Pulmonary artery endothelial cell (primary cell): ENCODE measurements around the gene ASIC1. TPM values are rescaled to one million over a fixed set of nuclear protein-coding genes. Genes with fewer than 3 reads are reported as not detected.

Experiments
- DNase-seq: peaks from one replicate; pipeline ENCODE4 v3.0.0-alpha.2; 2011; ENCODE audit warnings: low read depth, low spot score
- total RNA-seq: library from RNA; depleted of rRNA; stranded (reverse); fragments of >200 nt; gene quantifications from 2 replicates; pipeline ENCODE4 v1.2.3, GENCODE V29; 2014

The ASIC1 gene
- total RNA-seq, 1 donor from 2014 or later = 0.59 TPM

- DNase-seq = no peak
These were observed 16.7 kb upstream of the ASIC1 start for GRCh38 chr12:50040657-50041056.

DNA sequence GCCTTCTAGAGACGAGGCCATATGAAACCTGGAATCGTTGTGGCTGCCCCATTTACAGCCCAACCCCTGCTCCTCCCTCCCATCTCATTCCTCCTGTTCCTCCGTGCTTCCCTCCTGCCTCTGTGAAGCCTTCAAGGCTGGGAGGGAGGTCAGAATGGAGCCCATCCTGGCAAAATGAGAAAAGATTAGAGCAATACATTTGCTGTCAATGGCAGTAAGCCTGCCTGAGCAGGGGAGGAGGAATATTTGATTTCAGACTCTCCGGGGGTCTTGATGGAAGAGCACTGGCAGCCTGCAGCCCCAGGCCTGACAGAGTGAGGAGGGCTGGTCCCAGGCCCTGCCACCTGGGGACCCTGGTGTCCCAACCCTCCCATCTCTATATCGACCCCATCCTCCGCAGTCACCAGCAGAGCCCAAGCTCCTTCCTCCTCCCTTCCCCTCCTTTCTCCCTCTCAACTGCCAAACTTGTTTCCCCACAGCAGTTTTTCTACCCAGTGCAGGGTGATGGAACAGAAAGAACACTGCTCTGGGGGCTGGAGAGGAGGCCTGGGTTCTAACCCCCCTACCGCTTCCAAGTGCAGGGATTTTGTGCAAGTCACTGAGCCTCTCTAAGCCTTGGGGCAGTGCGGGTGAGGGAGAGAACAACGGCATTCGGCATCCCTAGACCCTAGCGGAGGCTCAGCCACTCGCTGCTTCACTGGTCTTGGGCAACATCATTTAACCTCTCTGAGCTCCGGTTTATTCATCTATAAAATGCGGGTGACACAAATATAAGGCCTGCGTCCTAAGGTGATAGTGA is 16.1 kb upstream of the ASIC1 start:
- no peak for DNase-seq

DNA sequence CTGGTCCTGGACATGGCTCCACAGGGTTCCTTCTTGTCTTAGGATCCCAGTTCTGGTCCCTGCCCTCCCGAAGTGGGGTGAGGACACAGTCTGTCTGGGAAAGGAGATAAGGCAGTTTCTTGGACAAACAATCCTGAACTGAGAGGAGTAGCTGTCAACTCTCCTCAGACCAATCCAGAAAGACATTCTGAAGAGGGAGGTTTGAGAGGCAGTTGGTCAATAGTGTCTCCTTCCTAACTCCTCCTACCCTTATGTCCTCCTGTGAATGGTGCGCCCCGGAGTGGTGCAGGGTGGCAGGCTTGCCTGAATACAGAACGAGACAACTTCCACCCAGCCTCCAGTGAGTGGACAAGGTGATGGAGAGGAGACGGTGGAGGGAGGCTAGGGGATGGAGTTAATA is 15.4 kb upstream of the ASIC1 start:
- DNase-seq = no peak

DNA sequence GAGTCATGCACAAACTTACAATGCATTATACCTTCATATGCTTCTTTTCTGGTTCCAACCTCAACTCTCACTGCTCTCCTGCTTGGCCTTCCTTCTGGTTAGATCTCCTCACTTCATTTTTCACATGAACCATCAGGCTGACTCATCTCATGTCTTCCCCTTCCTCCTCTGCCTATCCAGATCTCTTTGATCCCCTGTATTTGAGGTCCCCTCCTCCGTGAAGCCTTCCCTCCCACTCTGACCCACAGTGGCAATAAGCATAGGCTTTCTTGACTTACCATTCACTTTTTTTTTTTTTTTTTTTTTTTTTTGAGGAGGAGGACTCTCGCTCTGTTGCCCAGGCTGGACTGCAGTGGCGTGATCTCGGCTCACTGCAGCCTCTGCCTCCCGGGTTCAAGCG is 14.7 kb upstream of the ASIC1 start:
- DNase-seq = no peak

DNA sequence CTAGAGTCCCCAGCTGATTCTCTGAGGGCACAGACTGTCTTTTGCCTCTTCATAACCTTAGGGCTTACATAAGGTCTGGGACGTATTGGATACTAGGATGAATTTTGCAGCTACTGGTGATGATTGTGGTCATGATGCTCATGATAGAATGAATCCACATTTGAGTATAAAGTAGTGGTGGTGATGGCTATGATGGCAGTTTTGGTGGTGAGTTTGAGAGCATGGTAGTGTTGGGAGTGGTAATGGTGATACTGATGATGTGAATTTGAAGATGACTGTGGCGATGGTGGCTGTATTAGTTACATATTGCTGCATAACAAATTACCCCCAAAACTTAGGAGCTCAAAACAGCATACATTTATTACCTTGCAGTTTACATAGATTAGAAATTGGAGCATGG is 14.1 kb upstream of the ASIC1 start:
- no peak for DNase-seq

- DNase-seq = no peak
These were observed 13.5 kb upstream of the ASIC1 start for GRCh38 chr12:50043854-50044253.

DNA sequence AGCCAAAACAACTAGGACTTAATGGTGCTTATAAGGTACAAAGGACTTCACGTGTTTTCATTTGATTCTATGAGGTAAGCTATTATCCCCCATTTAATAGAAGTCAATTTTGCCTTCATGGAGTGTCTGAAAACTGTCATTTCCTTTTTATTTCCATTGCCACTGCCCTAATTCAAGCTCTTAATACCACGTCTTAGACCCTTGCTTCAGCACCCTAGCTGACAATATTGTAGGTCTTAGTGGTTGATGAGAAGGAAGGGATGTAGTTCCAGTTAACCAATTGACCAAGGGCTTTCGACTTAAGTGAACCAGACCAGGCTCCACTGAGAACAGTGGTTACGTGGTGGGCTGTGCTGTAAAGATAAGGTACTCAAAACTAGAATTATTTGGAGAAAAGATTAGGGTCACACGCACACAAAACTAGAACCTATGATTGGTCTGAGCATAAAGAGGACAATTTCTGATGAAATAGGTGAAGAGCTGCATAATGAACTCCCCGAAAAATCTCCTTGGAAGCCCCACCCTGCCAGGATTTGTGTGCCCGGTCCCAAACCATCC is 9.6 kb upstream of the ASIC1 start:
- DNase-seq = no peak

DNA sequence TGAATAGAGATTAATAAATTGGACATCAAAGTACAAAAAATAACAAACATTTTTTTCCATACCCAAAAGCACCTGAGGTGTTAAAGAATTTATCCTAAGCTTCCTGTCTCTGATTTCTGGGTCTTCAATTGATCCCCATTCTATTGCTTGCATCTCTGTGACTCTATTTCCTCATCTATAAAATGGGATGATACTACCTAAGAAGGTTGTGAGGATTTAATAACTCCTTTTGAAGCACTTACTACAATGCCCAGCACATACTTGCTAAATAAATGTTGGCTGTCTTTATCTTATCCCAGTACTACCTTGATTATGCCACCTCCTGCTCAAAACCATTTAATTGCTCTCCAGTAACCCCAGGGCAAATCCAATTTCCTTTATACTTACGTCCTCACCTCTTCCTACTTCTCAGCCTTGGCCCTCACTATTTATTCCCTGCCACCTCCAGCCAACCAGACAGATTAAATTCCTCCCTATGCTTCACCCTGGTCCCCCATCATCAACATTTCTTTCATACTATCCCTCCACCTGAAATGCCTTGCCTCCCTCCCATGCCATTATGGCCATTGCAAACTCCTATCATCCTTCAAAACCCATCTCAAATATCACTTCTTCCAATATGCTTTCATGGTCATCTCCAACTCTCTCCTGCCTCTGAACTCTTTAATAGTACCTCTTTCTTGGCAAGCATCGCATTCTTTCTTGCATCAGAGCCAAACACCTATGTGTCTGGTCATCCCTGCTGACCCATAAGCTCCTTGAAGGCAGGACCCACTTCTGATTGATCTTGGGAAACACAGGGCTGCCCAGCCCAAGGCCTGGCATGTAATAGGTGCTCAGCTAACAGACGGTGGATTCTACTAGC is 7.9 kb upstream of the ASIC1 start:
- DNase-seq = no peak

- no peak for DNase-seq
These were observed 7.3 kb upstream of the ASIC1 start for GRCh38 chr12:50050119-50050385.

- no peak for DNase-seq
These were observed 6.8 kb upstream of the ASIC1 start for GRCh38 chr12:50050410-50051098.

DNA sequence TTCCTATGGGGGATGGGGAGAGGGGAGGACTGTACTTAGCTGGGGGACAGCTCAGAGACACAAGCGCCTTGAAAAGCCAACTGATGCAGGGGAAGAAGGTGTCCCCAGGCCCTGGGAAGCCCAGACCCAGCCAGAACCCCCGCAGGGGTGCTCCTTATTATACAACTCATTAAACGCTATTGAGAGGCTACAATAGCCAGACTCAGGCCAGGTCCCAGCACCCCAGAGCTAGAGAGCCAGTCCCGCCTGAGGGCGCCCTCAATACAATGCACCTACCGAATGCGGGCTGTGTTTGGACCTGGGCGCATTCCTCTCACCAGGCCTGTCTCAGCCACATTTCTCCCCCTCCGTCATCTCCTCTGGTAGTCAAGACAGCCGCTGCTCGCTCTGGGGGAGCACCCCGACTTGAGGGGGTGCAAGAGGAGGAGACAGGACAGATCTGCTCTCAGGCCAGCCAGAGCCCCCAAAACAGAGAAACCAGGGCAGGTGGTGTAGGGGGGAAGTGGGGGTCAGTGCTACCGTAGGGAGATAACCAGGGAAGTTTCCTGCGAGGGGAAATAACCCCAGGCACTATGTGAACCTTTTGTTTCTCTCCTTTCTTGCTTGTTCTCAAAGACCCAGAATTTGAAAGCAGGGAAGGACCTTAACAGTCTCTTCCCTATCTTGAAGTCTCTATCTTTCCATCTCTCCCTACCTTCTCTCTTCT is 6.1 kb upstream of the ASIC1 start:
- DNase-seq = no peak

DNA sequence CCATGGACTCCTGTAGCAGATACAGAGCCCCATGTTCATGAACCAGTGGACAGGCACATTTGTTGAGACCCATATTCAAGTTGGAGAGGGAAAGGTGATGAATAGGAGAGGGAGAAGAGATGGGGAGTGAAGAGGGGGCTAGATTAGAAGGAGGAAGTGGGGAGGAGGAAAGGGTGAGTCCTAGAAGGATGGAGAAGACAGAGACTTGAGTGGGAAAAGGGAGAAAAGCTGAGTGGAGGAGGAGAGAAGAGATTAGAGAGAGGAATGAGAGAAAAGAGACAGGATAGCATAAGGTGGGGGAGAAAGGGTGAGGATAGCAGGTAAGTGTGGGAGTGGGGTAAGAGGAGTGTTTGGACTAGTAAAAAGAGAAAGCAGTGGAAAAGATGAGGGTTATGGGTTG is 4.9 kb upstream of the ASIC1 start:
- no peak for DNase-seq

GRCh38 chr12:50052964-50053363 is 4.4 kb upstream of the ASIC1 start:
- no peak for DNase-seq

DNA sequence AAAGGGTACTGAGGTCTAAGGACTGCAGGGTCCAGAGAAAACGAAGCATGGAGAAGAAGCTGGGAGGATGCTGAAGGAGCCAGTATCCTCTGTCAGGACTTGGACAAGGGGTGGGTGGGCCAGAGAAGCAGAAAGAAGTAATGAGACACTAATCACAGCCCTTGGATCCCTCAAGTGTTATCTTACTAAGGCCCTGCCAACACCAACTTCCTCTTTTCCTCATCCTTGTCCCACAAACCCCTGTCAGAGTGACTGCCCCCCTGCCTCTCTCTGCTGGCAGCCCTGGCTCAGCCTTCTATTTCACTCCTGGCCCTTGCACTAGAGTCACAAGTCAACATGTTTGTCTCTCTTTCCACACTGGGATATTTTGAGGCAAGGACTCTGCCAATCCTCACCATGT is 3.8 kb upstream of the ASIC1 start:
- no peak for DNase-seq

- no peak for DNase-seq
These were observed 1.4 kb upstream of the ASIC1 start for GRCh38 chr12:50055831-50056638.

DNA sequence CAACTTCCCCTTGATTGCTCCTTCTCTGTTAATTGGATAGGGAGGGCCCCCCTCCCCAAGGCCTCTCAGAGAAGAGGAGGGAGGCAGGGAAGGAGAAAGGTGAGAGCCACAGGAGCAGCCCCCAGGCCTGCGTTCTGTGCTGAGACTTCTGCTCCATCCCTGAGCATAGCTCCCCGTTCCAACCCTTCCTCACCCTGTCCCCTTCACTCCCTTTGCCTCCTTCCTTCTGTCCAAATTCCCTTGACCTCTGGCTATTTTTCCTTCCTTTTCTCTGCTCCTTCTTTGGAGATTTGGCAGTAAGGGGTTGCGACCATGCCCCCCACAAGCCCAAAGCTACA is 788 bp upstream of the ASIC1 start:
- DNase-seq = no peak

DNA sequence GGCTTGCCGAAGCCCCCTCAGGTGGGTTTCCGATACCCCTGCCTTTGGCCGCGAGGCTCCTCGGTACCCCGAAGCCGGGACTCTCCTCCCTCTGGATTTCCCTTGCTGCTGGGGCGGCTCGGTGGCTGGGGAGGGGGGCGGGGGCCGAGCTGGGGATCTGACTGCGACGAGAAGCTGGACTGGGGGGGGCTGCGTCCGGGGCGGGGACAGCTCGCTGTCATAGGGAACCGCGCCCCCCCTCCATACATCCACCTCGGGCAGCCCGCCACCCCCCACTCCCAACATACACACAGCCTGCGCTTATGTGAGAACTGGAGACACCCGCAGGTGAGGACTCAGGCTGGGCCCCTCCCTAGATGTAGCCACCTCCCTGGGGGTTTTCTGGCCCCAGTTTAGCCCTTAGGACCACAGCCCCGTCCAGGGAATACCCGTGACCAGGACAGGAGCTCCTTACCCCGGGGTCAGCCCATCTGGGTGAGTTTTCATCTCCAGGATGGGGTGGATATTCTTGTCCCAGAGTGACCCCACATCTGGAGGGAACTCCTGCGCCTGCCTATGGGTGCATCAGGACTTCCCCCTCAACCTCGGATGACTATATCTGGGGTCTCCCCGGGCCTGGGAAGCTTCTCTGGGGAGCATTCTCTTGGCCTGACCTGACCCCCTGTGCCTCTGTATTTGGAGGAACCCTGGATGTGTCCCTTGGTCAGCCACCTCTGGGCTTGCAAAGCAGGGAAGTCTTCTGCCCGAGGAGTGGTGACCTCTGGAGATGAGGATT is 687 bp downstream of the ASIC1 start:
- no peak for DNase-seq

DNA sequence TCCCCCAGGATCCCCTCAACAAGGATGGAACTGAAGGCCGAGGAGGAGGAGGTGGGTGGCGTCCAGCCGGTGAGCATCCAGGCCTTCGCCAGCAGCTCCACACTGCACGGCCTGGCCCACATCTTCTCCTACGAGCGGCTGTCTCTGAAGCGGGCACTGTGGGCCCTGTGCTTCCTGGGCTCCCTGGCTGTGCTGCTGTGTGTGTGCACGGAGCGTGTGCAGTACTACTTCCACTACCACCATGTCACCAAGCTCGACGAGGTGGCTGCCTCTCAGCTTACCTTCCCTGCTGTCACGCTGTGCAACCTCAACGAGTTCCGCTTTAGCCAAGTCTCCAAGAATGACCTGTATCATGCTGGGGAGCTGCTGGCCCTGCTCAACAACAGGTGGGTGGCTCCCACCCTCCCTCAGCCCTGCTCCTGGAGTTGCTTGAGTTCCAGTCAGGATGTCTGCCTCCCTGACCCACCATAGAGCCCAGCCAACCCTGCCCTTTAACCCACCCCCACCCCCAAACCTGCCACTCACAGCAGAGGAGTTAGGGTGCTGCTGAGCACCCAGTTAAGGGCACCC is 1.4 kb downstream of the ASIC1 start:
- DNase-seq = no peak

- DNase-seq = no peak
These were observed 2.2 kb downstream of the ASIC1 start for GRCh38 chr12:50059440-50060119.
